Kasumi-1 (cell line): ENCODE measurements around the gene PNMT.
"Not testable (repeated sequence)": the region's sequence is repeated elsewhere in the genome, so short reads cannot be mapped to it uniquely, and the experiment has no call there.

ENCODE experiments used
- DNase-seq, 2 experiments: peaks; one replicate each; lab custom pipeline; 2025; lab: John Stamatoyannopoulos, UW

PNMT gene

GRCh38 chr17:39709319-39709997 lies 41.2 kb downstream of the PNMT start:
- DNase-seq = no peak

- no peak for DNase-seq
Measured at GRCh38 chr17:39709998-39710964, 42.0 kb downstream of the PNMT start.

DNA sequence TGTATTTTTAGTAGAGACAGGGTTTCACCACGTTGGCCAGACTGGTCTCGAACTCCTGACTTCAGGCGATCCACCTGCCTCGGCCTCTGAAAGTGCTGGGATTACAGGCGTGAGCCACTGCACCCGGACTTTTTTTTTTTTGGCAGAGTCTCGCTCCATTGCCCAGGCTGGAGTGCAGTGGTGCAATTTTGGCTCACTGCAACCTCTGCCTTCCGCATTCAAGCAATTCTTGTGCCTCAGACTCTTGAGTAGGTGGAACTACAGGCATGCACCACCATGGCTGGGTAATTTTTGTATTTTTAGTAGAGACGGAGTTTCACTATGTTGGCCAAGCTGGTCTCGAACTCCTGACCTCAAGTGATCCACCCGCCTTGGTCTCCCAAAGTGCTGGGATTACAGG lies 42.8 kb downstream of the PNMT start:
- not testable (repeated sequence) for DNase-seq

DNA sequence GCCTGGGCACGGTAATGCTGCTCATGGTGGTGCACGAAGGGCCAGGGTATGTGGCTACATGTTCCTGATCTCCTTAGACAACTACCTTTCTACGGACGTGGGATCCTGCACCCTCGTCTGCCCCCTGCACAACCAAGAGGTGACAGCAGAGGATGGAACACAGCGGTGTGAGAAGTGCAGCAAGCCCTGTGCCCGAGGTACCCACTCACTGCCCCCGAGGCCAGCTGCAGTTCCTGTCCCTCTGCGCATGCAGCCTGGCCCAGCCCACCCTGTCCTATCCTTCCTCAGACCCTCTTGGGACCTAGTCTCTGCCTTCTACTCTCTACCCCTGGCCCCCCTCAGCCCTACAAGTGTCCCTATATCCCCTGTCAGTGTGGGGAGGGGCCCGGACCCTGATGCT lies 43.6 kb downstream of the PNMT start:
- no peak for DNase-seq

GRCh38 chr17:39714234-39714633 lies 46.0 kb downstream of the PNMT start:
- no peak for DNase-seq

GRCh38 chr17:39715375-39716072 lies 47.3 kb downstream of the PNMT start:
- no peak for DNase-seq

DNA sequence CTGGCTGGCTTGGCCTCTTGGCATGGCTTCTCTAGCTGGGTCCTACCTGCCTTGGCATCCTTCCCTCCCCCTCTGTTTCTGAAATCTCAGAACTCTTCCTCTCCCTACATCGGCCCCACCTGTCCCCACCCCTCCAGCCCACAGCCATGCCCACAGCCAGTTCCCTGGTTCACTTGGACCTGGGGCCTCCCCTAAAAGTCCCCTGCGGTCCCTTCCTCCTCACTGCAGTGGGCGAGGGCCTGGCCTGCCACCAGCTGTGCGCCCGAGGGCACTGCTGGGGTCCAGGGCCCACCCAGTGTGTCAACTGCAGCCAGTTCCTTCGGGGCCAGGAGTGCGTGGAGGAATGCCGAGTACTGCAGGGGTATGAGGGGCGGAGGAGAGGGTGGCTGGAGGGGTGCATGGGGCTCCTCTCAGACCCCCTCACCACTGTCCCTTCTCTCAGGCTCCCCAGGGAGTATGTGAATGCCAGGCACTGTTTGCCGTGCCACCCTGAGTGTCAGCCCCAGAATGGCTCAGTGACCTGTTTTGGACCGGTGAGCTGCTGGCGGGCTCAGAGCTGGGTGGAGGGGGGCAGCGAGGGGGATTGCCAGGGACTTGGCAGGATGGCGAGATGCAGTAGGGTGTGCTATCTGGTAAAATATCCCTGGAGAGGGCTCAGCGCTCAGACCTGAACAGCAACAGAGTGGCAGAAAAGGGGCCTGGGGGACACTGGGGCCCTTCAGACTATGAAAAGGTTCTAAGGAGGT lies 48.0 kb downstream of the PNMT start:
- DNase-seq = no peak

- DNase-seq = no peak
Measured at GRCh38 chr17:39716879-39717536, 48.8 kb downstream of the PNMT start.

DNA sequence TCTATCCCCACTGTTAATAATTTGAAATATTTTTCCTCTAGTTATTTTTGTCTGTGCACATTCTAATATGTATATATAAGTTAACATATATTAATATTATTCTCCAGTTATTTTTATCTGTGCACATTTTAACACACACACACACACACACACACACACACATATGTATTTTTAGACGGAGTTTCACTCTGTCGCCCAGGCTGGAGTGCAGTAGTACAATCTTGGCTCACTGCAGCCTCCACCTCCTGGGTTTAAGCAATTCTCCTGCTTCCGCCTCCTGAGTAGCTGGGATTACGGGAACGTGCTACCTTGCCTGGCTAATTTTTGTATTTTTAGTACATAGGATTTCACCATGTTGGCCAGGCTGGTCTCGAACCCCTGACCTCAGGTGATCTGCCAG lies 49.4 kb downstream of the PNMT start:
- DNase-seq = no peak

DNA sequence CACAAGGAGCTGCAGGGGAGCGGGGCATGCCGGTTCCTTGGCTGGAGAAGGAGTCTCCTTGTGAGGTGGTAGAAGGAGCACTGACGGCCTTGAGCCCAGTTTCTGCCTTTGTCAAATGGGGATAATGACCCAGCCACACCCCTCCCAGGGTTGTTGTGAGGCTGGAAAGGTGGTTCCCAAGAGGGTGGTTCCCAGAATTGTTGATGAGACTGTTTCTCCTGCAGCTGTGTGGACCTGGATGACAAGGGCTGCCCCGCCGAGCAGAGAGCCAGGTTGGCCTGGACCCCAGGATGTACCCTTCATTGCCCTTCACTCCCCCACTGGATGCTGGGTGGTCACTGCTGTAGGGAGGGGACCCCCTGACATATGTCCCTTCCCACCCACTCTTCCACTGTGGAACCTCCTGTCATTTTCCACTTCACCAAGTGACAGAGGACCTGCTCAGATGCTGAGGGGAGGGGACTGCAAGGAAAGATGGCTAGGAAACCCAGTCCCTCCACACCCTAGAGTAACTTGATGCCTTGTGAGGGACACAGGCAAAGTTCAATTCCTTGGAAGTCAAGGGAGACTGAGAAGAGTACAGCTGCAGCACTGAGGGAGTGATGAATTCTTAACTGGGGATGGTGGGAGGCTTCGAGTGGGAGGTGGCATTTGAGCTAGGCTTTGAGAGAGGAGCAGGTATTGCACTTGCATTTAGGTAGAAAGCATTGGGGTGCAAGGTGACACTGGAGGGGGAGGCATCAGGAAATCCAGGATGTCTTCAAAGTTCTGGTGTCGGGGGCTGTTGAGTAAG lies 51.5 kb downstream of the PNMT start:
- no peak for DNase-seq
